ENCODE results near the gene KIF24. TPM values are rescaled to one million over a fixed set of nuclear protein-coding genes. Genes with fewer than 3 reads are reported as not detected.

KIF24 gene
- total and polyA plus RNA-seq, 2 donors (not counting 1 experiment from before 2014, with no cell fraction given) = 0.07 to 0.79 TPM

DNA sequence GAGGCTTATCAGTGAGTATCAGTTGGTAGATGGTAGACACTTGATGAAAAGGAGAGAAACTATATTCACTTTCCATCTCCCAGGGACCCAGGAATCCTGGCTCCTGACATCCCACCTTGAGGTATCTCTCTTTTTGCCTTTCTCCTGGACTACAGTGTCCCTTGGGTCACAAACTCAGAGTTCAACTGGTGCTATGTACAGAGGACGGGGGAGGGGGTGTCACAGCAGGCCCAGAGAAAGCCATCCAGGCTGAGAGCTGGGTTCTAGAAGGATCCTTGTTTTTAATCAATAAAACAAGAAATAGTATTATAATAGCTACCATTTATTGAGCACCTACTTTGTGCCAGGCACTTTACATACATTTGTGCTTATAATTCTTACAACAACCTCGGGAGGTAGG lies 37.3 kb upstream of the KIF24 start:
- H3K79me2 ChIP-seq (ENCODE audit: control insufficient read depth, insufficient read depth, low read length) = no peaks in the 10 kb centered on the region
- H3K9me3 ChIP-seq (ENCODE audit: control extremely low read depth in 1 of 3, control insufficient read depth in 2 of 3, insufficient read depth in 1 of 3, low read length in 2 of 3) = peaks cover 0 to 14% (median 0%) of the 10 kb centered on the region in 3 donors
- H3K27ac Mint-ChIP-seq = no peak overlapping the region
- no peaks in the 10 kb centered on the region for H3K4me1 ChIP-seq (ENCODE audit: control insufficient read depth in 2 of 2, insufficient read depth in 2 of 2, low read length in 2 of 2)
- no peak overlapping the region for H3K9ac ChIP-seq (ENCODE audit: low read length)
- ATAC-seq (ENCODE audit: low read depth) (no peak), DNase-seq (no peak)
- no peak for TF ChIP-seq EZH2 (IDR thresholded peaks at IDR 0.05; ENCODE audit: borderline replicate concordance, insufficient read depth, low read depth, low read length, poor library complexity, severe bottlenecking)
- no peak for TF ChIP-seq CTCF (IDR thresholded peaks at IDR 0.05)
- no peak overlapping the region for H2AFZ ChIP-seq (ENCODE audit: insufficient read depth, low read depth, low read length, poor library complexity, severe bottlenecking)
- H3K27me3 ChIP-seq (replicated peaks in 1 of 4; ENCODE audit: control extremely low read depth in 1 of 4, control insufficient read depth in 3 of 4, insufficient read depth in 4 of 4, low read length in 3 of 4) = no peaks in the 10 kb centered on the region
- ChIA-PET POLR2A (no interaction called here), CTCF (no interaction called here)
- no peak overlapping the region for H3K4me3 ChIP-seq (ENCODE audit: control extremely low read depth in 1 of 5, extremely low read depth in 1 of 5, insufficient read depth in 1 of 5, low read depth in 2 of 5, low read length in 4 of 5)
- H3K9me3 Mint-ChIP-seq (ENCODE audit: insufficient read depth) = no peaks in the 10 kb centered on the region
- no CpG with 5 or more reads among the region's 2 CpGs for WGBS (ENCODE audit: insufficient coverage)
- H4K20me1 ChIP-seq (ENCODE audit: control insufficient read depth, insufficient read depth, low read length, poor library complexity, severe bottlenecking) = no peaks in the 10 kb centered on the region
- H3K4me2 ChIP-seq (replicated peaks; ENCODE audit: low read depth, low read length, poor library complexity, severe bottlenecking) = no peak overlapping the region
- no peaks in the 10 kb centered on the region for H3K36me3 ChIP-seq (replicated peaks in 1 of 2; ENCODE audit: control extremely low read depth in 1 of 2, control insufficient read depth in 1 of 2, extremely low read depth in 1 of 2, insufficient read depth in 2 of 2, low read length in 1 of 2)
- no peak overlapping the region for H3K27ac ChIP-seq (ENCODE audit: low read length in 2 of 2)
- intact Hi-C loops (cut with micrococcal nuclease) = no loop called here
- H3K4me3 Mint-ChIP-seq = no peak overlapping the region
- H3K27me3 Mint-ChIP-seq = no peaks in the 10 kb centered on the region
- peaks cover 2% of the 10 kb centered on the region for H3K4me1 Mint-ChIP-seq

- H3K4me1 ChIP-seq (ENCODE audit: control insufficient read depth in 2 of 2, insufficient read depth in 2 of 2, low read length in 2 of 2) = no peaks in the 10 kb centered on the region
- H3K9ac ChIP-seq (ENCODE audit: low read length) = no peak overlapping the region
- H3K4me3 ChIP-seq (ENCODE audit: control extremely low read depth in 1 of 5, extremely low read depth in 1 of 5, insufficient read depth in 1 of 5, low read depth in 2 of 5, low read length in 4 of 5) = no peak overlapping the region
- intact Hi-C loops (cut with micrococcal nuclease) = no loop called here
- H3K9me3 Mint-ChIP-seq (ENCODE audit: insufficient read depth) = no peaks in the 10 kb centered on the region
- peaks cover 0 to 6% (median 0%) of the 10 kb centered on the region in 3 donors for H3K9me3 ChIP-seq (ENCODE audit: control extremely low read depth in 1 of 3, control insufficient read depth in 2 of 3, insufficient read depth in 1 of 3, low read length in 2 of 3)
- CTCF ChIA-PET = no interaction called here
- H3K4me1 Mint-ChIP-seq = no peaks in the 10 kb centered on the region
- no peak overlapping the region for H3K27ac Mint-ChIP-seq
- no peak overlapping the region for H3K27ac ChIP-seq (ENCODE audit: low read length in 2 of 2)
- ATAC-seq (ENCODE audit: low read depth) = no peak
- no peak overlapping the region for H2AFZ ChIP-seq (ENCODE audit: insufficient read depth, low read depth, low read length, poor library complexity, severe bottlenecking)
- no peaks in the 10 kb centered on the region for H3K27me3 ChIP-seq (replicated peaks in 1 of 4; ENCODE audit: control extremely low read depth in 1 of 4, control insufficient read depth in 3 of 4, insufficient read depth in 4 of 4, low read length in 3 of 4)
- no peaks in the 10 kb centered on the region for H3K36me3 ChIP-seq (replicated peaks in 1 of 2; ENCODE audit: control extremely low read depth in 1 of 2, control insufficient read depth in 1 of 2, extremely low read depth in 1 of 2, insufficient read depth in 2 of 2, low read length in 1 of 2)
- H4K20me1 ChIP-seq (ENCODE audit: control insufficient read depth, insufficient read depth, low read length, poor library complexity, severe bottlenecking) = no peaks in the 10 kb centered on the region
- DNase-seq = no peak
- no peaks in the 10 kb centered on the region for H3K27me3 Mint-ChIP-seq
- no peak overlapping the region for H3K4me3 Mint-ChIP-seq
- no peaks in the 10 kb centered on the region for H3K79me2 ChIP-seq (ENCODE audit: control insufficient read depth, insufficient read depth, low read length)
- H3K4me2 ChIP-seq (replicated peaks; ENCODE audit: low read depth, low read length, poor library complexity, severe bottlenecking) = no peak overlapping the region
- WGBS (ENCODE audit: insufficient coverage) = 100% methylated on average over 1 of the region's 2 CpGs
- POLR2A ChIA-PET = interaction anchor here (0.5 kb wide), 1 partner anchor 15 kb away, joined by 12 read pairs; no protein-coding TSS in a partner anchor
- TF ChIP-seq EZH2 (IDR thresholded peaks at IDR 0.05; ENCODE audit: borderline replicate concordance, insufficient read depth, low read depth, low read length, poor library complexity, severe bottlenecking) (no peak), CTCF (IDR thresholded peaks at IDR 0.05) (no peak)
These were observed 36.2 kb upstream of the KIF24 start for GRCh38 chr9:34365282-34365681.
